Endodermal cell (in vitro differentiated cells): Measurements from ENCODE around the gene C19orf47. TPM values are rescaled to one million over a fixed set of nuclear protein-coding genes. Genes with fewer than 3 reads are reported as not detected.

Source experiments
- DNase-seq: peaks from one replicate; pipeline ENCODE4 v3.0.0-alpha.2; 2017
- H3K27ac ChIP-seq: 2 replicates; pipeline ENCODE4 v1.5.1; 2013; ENCODE audit warnings: mild to moderate bottlenecking, low read depth, low read length, moderate library complexity
- H3K27me3 ChIP-seq: 2 replicates; pipeline ENCODE4 v1.6.1; 2013; ENCODE audit warnings: mild to moderate bottlenecking, low read length, moderate library complexity; ENCODE audit not compliant: insufficient read depth, control insufficient read depth, poor library complexity, severe bottlenecking
- H3K36me3 ChIP-seq: 2 replicates; pipeline ENCODE4 v1.7.0; 2013; ENCODE audit warnings: mild to moderate bottlenecking, low read length, moderate library complexity; ENCODE audit not compliant: control insufficient read depth, insufficient read depth
- H3K4me1 ChIP-seq: one replicate; pipeline ENCODE4 v1.7.0; 2013; ENCODE audit warnings: low read length; ENCODE audit not compliant: control insufficient read depth, insufficient read depth
- H3K4me3 ChIP-seq: 2 replicates; pipeline ENCODE4 v1.5.1; 2013; ENCODE audit warnings: mild to moderate bottlenecking, low read length, moderate library complexity
- H3K9ac ChIP-seq: 2 replicates; pipeline ENCODE4 v1.6.1; 2013; ENCODE audit warnings: mild to moderate bottlenecking, low read length, moderate library complexity; ENCODE audit not compliant: poor library complexity, severe bottlenecking; ENCODE audit errors: extremely low read depth
- H3K9me3 ChIP-seq: 2 replicates; pipeline ENCODE4 v1.6.1; 2013; ENCODE audit warnings: mild to moderate bottlenecking, low read length, moderate library complexity; ENCODE audit not compliant: control insufficient read depth
- H3K27ac Mint-ChIP-seq: 2 replicates; pipeline ENCODE4 v1.8.0; 2020; ENCODE audit warnings: mixed read lengths
- H3K27me3 Mint-ChIP-seq: 2 replicates; pipeline ENCODE4 v1.8.0; 2021; ENCODE audit warnings: mild to moderate bottlenecking, mixed read lengths; ENCODE audit not compliant: insufficient read depth
- H3K36me3 Mint-ChIP-seq: 2 replicates; pipeline ENCODE4 v1.8.0; 2020; ENCODE audit warnings: low read depth, mixed read lengths
- H3K4me1 Mint-ChIP-seq: 2 replicates; pipeline ENCODE4 v1.8.0; 2020; ENCODE audit warnings: mixed read lengths
- H3K4me3 Mint-ChIP-seq: 2 replicates; pipeline ENCODE4 v1.8.0; 2020; ENCODE audit warnings: mild to moderate bottlenecking, moderate library complexity, mixed read lengths
- H3K9me3 Mint-ChIP-seq: 2 replicates; pipeline ENCODE4 v1.8.0; 2020; ENCODE audit warnings: mild to moderate bottlenecking, mixed read lengths
- WGBS, 2 experiments: methylation state at CpG; one replicate each; pipeline versions ENCODE4 v1.1.5 to v1.1.7; 2013; ENCODE audit warnings: missing lambda C conversion rate in 2 of 2, mixed read lengths in 1 of 2; ENCODE audit not compliant: insufficient coverage in 1 of 2, insufficient read length in 1 of 2; 5-methylcytosine and 5-hydroxymethylcytosine counted together
- total RNA-seq, 2 donors: library from RNA; stranded (reverse); fragmentation: NEBNext Ultra II Directional in 1 of 2; extraction: Animal tissue kit (Norgen Biotek cat#: 25700) in 1 of 2; gene quantifications; 2 replicates in 1 of 2; 3 replicates in 1 of 2; pipeline ENCODE4 v1.2.1, GENCODE V29; 2021
- TF ChIP-seq, protein P1 (sequence below): fragments of 200-600 bp; sonication (generic); conservative IDR thresholded peaks from 2 replicates; pipeline ENCODE4 v1.5.0; 2021; ENCODE audit warnings: antibody characterized with exemption, mild to moderate bottlenecking

The C19orf47 gene
- total RNA-seq, 2 donors from 2014 or later, result 15.6 to 18.1 TPM

DNA sequence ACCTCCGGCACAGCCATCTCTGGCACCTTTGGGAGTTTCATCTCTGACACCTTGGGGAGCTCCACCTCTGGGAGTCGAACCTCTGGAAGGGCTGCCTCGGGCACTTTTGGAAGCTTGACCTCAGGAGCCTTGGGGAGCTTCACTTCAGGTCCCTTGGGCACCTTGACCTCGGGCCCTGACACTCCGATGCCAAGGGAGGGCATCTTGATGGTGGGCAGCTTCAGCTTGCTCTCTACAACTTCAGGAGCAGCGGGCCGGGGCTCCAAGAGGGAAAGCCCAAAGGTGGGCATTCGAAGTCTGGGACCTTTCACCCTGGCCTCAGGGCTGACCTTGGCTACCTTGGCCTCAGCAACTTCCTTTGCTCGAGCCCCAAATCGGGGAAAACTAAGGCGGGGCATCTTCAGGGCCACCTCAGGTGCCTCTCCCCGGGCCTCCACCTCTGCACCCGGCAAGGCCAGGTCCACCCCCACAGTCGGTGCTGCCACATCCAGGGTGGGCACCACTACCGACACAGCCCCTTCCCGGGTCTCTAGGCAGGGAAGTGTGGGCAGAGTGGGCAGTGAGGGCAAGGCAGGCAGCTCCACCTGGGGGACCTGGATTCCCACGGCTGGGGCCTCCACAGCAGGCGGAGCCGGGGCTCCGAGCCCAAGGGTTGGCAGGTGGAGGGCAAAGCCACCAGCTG lies 48.8 kb upstream of the C19orf47 start:
- DNase-seq, result no peak
- TF ChIP-seq, protein P1, sequence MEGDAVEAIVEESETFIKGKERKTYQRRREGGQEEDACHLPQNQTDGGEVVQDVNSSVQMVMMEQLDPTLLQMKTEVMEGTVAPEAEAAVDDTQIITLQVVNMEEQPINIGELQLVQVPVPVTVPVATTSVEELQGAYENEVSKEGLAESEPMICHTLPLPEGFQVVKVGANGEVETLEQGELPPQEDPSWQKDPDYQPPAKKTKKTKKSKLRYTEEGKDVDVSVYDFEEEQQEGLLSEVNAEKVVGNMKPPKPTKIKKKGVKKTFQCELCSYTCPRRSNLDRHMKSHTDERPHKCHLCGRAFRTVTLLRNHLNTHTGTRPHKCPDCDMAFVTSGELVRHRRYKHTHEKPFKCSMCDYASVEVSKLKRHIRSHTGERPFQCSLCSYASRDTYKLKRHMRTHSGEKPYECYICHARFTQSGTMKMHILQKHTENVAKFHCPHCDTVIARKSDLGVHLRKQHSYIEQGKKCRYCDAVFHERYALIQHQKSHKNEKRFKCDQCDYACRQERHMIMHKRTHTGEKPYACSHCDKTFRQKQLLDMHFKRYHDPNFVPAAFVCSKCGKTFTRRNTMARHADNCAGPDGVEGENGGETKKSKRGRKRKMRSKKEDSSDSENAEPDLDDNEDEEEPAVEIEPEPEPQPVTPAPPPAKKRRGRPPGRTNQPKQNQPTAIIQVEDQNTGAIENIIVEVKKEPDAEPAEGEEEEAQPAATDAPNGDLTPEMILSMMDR, result no peak
- Mint-ChIP-seq H3K36me3 (no peaks in the 10 kb centered on the region), H3K4me3 (no peak overlapping the region), H3K27ac (no peak overlapping the region), H3K4me1 (no peaks in the 10 kb centered on the region), H3K27me3 (peaks cover 45% of the 10 kb centered on the region), H3K9me3 (no peaks in the 10 kb centered on the region)
- Histone ChIP-seq H3K27me3 (no peaks in the 10 kb centered on the region), H3K9ac (no peak overlapping the region), H3K36me3 (no peaks in the 10 kb centered on the region), H3K9me3 (no peaks in the 10 kb centered on the region), H3K4me3 (no peak overlapping the region), H3K27ac (no peak overlapping the region), H3K4me1 (no peaks in the 10 kb centered on the region)
- 90 to 92% methylated on average over 8 to 20 of the region's 20 CpGs for WGBS, 2 experiments

DNA sequence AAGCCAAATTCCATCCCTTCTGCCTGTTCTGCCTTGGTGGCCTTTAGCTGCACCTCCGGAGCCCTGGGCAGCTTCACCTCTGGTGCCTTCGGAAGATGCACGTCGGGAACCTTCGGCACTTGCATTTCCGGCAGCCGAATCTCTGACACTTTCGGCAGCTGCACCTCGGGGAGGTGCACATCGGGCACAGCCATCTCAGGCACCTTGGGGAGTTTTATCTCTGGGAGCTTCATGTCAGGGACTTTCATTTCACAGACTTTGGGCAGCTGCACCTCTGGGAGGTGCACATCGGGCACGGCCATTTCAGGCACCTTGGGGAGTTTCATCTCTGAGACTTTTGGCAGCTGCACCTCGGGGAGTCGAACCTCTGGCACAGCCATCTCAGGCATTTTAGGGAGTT lies 47.8 kb upstream of the C19orf47 start:
- DNase-seq, result no peak
- no peak overlapping the region for H3K27ac Mint-ChIP-seq

DNA sequence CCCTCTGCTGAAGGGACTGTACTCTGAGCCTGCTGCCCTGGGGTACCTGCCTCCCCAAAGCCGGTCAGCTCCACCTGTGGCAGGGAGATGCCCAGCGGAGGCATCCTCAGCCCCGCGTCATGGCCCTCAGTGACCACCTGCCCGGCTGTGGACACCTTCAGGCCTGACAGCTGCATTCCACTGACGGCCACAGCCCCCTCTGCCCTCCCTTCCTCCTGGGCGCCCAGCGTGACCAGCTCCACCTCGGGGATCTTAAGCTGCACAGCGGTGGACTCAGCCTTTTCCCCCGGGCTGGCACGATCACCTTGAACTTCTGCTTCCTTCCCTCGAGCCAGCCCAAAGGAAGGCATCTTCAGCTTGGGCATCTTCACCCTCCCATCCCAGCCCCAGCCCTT lies 46.6 kb upstream of the C19orf47 start:
- Mint-ChIP-seq H3K27me3 (peaks cover 36% of the 10 kb centered on the region), H3K36me3 (no peaks in the 10 kb centered on the region), H3K4me3 (no peak overlapping the region), H3K27ac (no peak overlapping the region), H3K4me1 (peaks cover 4% of the 10 kb centered on the region), H3K9me3 (no peaks in the 10 kb centered on the region)
- Histone ChIP-seq H3K27ac (no peak overlapping the region), H3K36me3 (no peaks in the 10 kb centered on the region), H3K9ac (no peak overlapping the region), H3K9me3 (no peaks in the 10 kb centered on the region), H3K27me3 (no peaks in the 10 kb centered on the region), H3K4me3 (no peak overlapping the region), H3K4me1 (no peaks in the 10 kb centered on the region)
- DNase-seq, result no peak
- TF ChIP-seq, protein P1, result no peak
- WGBS, 2 experiments, result 81 to 85% methylated on average over 13 of the region's 13 CpGs

More for the DNA sequence above, 47.8 kb upstream of the C19orf47 start:
- Histone ChIP-seq H3K27me3 (no peaks in the 10 kb centered on the region), H3K9me3 (no peaks in the 10 kb centered on the region), H3K36me3 (no peaks in the 10 kb centered on the region), H3K4me3 (no peak overlapping the region), H3K9ac (no peak overlapping the region), H3K27ac (no peak overlapping the region), H3K4me1 (no peaks in the 10 kb centered on the region)
- no peaks in the 10 kb centered on the region for H3K36me3 Mint-ChIP-seq
- H3K4me3 Mint-ChIP-seq, result no peak overlapping the region
- TF ChIP-seq, protein P1, result no peak
- H3K9me3 Mint-ChIP-seq, result no peaks in the 10 kb centered on the region
- WGBS, 2 experiments, result 93 to 94% methylated on average over 11 to 14 of the region's 14 CpGs
- H3K4me1 Mint-ChIP-seq, result no peaks in the 10 kb centered on the region
- H3K27me3 Mint-ChIP-seq, result peaks cover 43% of the 10 kb centered on the region
